SK-N-SH treated with all-trans-retinoic acid at 6 μM for 48 hours (cell line): ENCODE measurements around the gene ALDH1A2.

Source experiments
- ARNTL ChIP-seq: fragments of 450-650 bp; formaldehyde crosslinking; IDR thresholded peaks from 2 replicates; pipeline ENCODE4 v1.5.0; 2020; ENCODE audit warnings: low read depth, mild to moderate bottlenecking, moderate library complexity, borderline replicate concordance
- BACH2 ChIP-seq: fragments of 250-450 bp; sonication (Bioruptor Pico); IDR thresholded peaks from 2 replicates; pipeline ENCODE4 v1.9.0; 2021; ENCODE audit warnings: mild to moderate bottlenecking, borderline replicate concordance
- CREB5 ChIP-seq: fragments of 250-450 bp; sonication (Bioruptor Pico); IDR thresholded peaks from 2 replicates; pipeline ENCODE4 v1.5.1; 2020; ENCODE audit warnings: low read depth, mild to moderate bottlenecking, moderate library complexity
- CSRNP3 ChIP-seq: fragments of 250-450 bp; sonication (Bioruptor Pico); IDR thresholded peaks from 2 replicates; pipeline ENCODE4 v1.5.1; 2021; ENCODE audit warnings: mild to moderate bottlenecking, moderate library complexity
- GLIS3 ChIP-seq: fragments of 250-450 bp; sonication (Bioruptor Pico); IDR thresholded peaks from 2 replicates; pipeline ENCODE4 v1.5.0; 2020; ENCODE audit warnings: mild to moderate bottlenecking, moderate library complexity
- OSR1 ChIP-seq: fragments of 250-450 bp; sonication (Bioruptor Pico); IDR thresholded peaks from 2 replicates; pipeline ENCODE4 v1.8.0; 2022; ENCODE audit warnings: moderate library complexity, mild to moderate bottlenecking, inconsistent platforms
- PATZ1 ChIP-seq: fragments of 250-450 bp; sonication (Bioruptor Pico); IDR thresholded peaks from 2 replicates; pipeline ENCODE4 v1.8.0; 2020; ENCODE audit warnings: mild to moderate bottlenecking, moderate library complexity, borderline replicate concordance
- POU6F1 ChIP-seq: fragments of 250-450 bp; sonication (Bioruptor Pico); IDR thresholded peaks from 2 replicates; pipeline ENCODE4 v1.8.0; 2021; ENCODE audit warnings: low read depth, mild to moderate bottlenecking, moderate library complexity, borderline replicate concordance
- PPARA ChIP-seq: fragments of 250-450 bp; sonication (Bioruptor Pico); IDR thresholded peaks from 2 replicates; pipeline ENCODE4 v1.5.0; 2020; ENCODE audit warnings: mild to moderate bottlenecking, borderline replicate concordance
- TOX ChIP-seq: fragments of 250-450 bp; sonication (Bioruptor Pico); IDR thresholded peaks from 2 replicates; pipeline ENCODE4 v1.8.0; 2021; ENCODE audit warnings: mild to moderate bottlenecking, moderate library complexity, borderline replicate concordance
- TSHZ2 ChIP-seq: fragments of 250-450 bp; sonication (Bioruptor Pico); IDR thresholded peaks from 2 replicates; pipeline ENCODE4 v1.5.0; 2020; ENCODE audit warnings: mild to moderate bottlenecking, moderate library complexity
- ZFP30 ChIP-seq: fragments of 450-650 bp; formaldehyde crosslinking; IDR thresholded peaks from 2 replicates; pipeline ENCODE4 v1.5.0; 2022; ENCODE audit warnings: mild to moderate bottlenecking, moderate library complexity
- ZNF8 ChIP-seq: fragments of 450-650 bp; formaldehyde crosslinking; IDR thresholded peaks from 2 replicates; pipeline ENCODE4 v1.5.0; 2020; ENCODE audit warnings: mild to moderate bottlenecking, moderate library complexity

- TF ChIP-seq POU6F1 (no peak), TOX (CRISPR knock-in tag) (no peak), ZNF8 (no peak), ARNTL (CRISPR knock-in tag) (no peak), CSRNP3 (no peak), ZFP30 (CRISPR knock-in tag) (no peak), OSR1 (CRISPR knock-in tag) (no peak), CREB5 (CRISPR knock-in tag) (no peak), GLIS3 (CRISPR knock-in tag) (no peak), BACH2 (CRISPR knock-in tag) (no peak), PATZ1 (CRISPR knock-in tag) (no peak), TSHZ2 (no peak), PPARA (CRISPR knock-in tag) (no peak)
Observed at GRCh38 chr15:58083526-58083925, 18.0 kb upstream of the ALDH1A2 start.
